IMR-90 (cell line): Measurements from ENCODE around the gene B9D1. TPM values are rescaled to one million over a fixed set of nuclear protein-coding genes. Genes with fewer than 3 reads are reported as not detected.

ENCODE experiments used
- ATAC-seq: fragments of 200-7000 bp; cut with Tn5 transposase; 2 replicates; pipeline ENCODE4 v1.9.1; 2020; ENCODE audit warnings: low read depth, mild to moderate bottlenecking, moderate library complexity
- BruUV-seq: library from RNA; stranded (reverse); fragments of 400-500 nt; replicated peaks from 2 replicates; lab custom pipeline; 2021; lab: Mats Ljungman, UMichigan
- CTCF ChIA-PET: fragments of 300-600 bp; formaldehyde crosslinking; extraction: SDS; loops from one replicate; lab custom pipeline; 2021; ENCODE audit warnings: antibody characterized with exemption; lab: Yijun Ruan, JAX
- POLR2A ChIA-PET: fragments of 300-600 bp; sonication (Branson Sonifier 250); formaldehyde crosslinking; loops from one replicate; lab custom pipeline; 2022; ENCODE audit warnings: antibody characterized with exemption; ENCODE audit not compliant: unreplicated experiment; lab: Charles Lee
- DNase-seq: peaks from one replicate; pipeline ENCODE4 v3.0.0; 2013
- H2AFZ ChIP-seq: replicated peaks from 2 replicates; pipeline ENCODE3; 2013; ENCODE audit warnings: low read length, mild to moderate bottlenecking; ENCODE audit not compliant: poor library complexity
- H2AK5ac ChIP-seq: 2 replicates; pipeline ENCODE4 v1.6.1; 2013; ENCODE audit warnings: low read depth, low read length, inconsistent platforms
- H2AK9ac ChIP-seq: replicated peaks from 2 replicates; pipeline ENCODE3; 2013; ENCODE audit warnings: mild to moderate bottlenecking, low read depth, low read length, moderate library complexity; ENCODE audit not compliant: poor library complexity
- H2BK120ac ChIP-seq: 2 replicates; pipeline ENCODE4 v1.6.1; 2013; ENCODE audit warnings: low read depth, low read length, inconsistent platforms
- H2BK15ac ChIP-seq: 3 replicates; pipeline ENCODE4 v1.6.1; 2013; ENCODE audit warnings: low read depth, low read length, inconsistent platforms
- H2BK20ac ChIP-seq: 2 replicates; pipeline ENCODE4 v1.6.1; 2013; ENCODE audit warnings: low read depth, mild to moderate bottlenecking, inconsistent platforms, low read length, moderate library complexity
- H2BK5ac ChIP-seq: 2 replicates; pipeline ENCODE4 v1.6.1; 2013; ENCODE audit warnings: mild to moderate bottlenecking, low read depth, low read length, inconsistent platforms; ENCODE audit not compliant: poor library complexity, severe bottlenecking
- H3K14ac ChIP-seq: replicated peaks from 2 replicates; pipeline ENCODE4 v1.6.1; 2013; ENCODE audit warnings: low read depth, low read length, inconsistent platforms
- H3K18ac ChIP-seq: 2 replicates; pipeline ENCODE4 v1.6.1; 2013; ENCODE audit warnings: low read depth, low read length, control low read depth
- H3K23ac ChIP-seq: 2 replicates; pipeline ENCODE4 v1.6.1; 2013; ENCODE audit warnings: low read depth, low read length, inconsistent platforms
- H3K27ac ChIP-seq: 2 replicates; pipeline ENCODE4 v1.5.1; 2013; ENCODE audit warnings: mild to moderate bottlenecking, control low read depth, low read length; ENCODE audit not compliant: insufficient read depth
- H3K27me3 ChIP-seq: 2 replicates; pipeline ENCODE4 v1.6.1; 2013; ENCODE audit warnings: low read length; ENCODE audit not compliant: control insufficient read depth, insufficient read depth
- H3K36me3 ChIP-seq: 2 replicates; pipeline ENCODE4 v1.6.1; 2013; ENCODE audit warnings: low read length, mixed read lengths; ENCODE audit not compliant: control insufficient read depth, insufficient read depth
- H3K4ac ChIP-seq: 2 replicates; pipeline ENCODE4 v1.6.1; 2013; ENCODE audit warnings: low read depth, low read length, inconsistent platforms
- H3K4me1 ChIP-seq: 2 replicates; pipeline ENCODE4 v1.6.1; 2013; ENCODE audit warnings: low read length, mixed read lengths; ENCODE audit not compliant: control insufficient read depth, insufficient read depth
- H3K4me2 ChIP-seq: 2 replicates; pipeline ENCODE4 v1.6.1; 2013; ENCODE audit warnings: low read depth, mild to moderate bottlenecking, control low read depth, low read length, moderate library complexity
- H3K4me3 ChIP-seq: 2 replicates; pipeline ENCODE4 v1.5.1; 2013; ENCODE audit warnings: low read depth, mild to moderate bottlenecking, control low read depth, low read length, moderate library complexity; ENCODE audit not compliant: insufficient read depth
- H3K56ac ChIP-seq: 2 replicates; pipeline ENCODE4 v1.6.1; 2013; ENCODE audit warnings: low read length, inconsistent platforms; ENCODE audit not compliant: insufficient read depth; ENCODE audit errors: extremely low read depth
- H3K79me1 ChIP-seq, 2 experiments: 2 replicates each; pipeline ENCODE4 v1.6.1; 2013; ENCODE audit warnings: low read length in 2 of 2, inconsistent platforms in 1 of 2, low read depth in 1 of 2
- H3K9ac ChIP-seq: 2 replicates; pipeline ENCODE4 v1.6.1; 2013; ENCODE audit warnings: low read depth, low read length, control low read depth
- H3K9me1 ChIP-seq: 2 replicates; pipeline ENCODE4 v1.6.1; 2013; ENCODE audit warnings: low read length, inconsistent platforms; ENCODE audit not compliant: insufficient read depth
- H3K9me3 ChIP-seq: 2 replicates; pipeline ENCODE4 v1.6.1; 2013; ENCODE audit warnings: low read length; ENCODE audit not compliant: control insufficient read depth, insufficient read depth
- H4K20me1 ChIP-seq: 2 replicates; pipeline ENCODE4 v1.6.1; 2013; ENCODE audit warnings: low read length, inconsistent platforms; ENCODE audit not compliant: insufficient read depth
- H4K5ac ChIP-seq: 2 replicates; pipeline ENCODE4 v1.6.1; 2013; ENCODE audit warnings: mild to moderate bottlenecking, low read depth, low read length, control low read depth
- H4K8ac ChIP-seq, 2 experiments: 2 replicates each; pipeline ENCODE4 v1.6.1; 2013; ENCODE audit warnings: low read depth in 2 of 2, low read length in 2 of 2, control low read depth in 1 of 2, inconsistent platforms in 1 of 2
- H4K91ac ChIP-seq: 2 replicates; pipeline ENCODE4 v1.6.1; 2013; ENCODE audit warnings: low read depth, low read length, inconsistent platforms; ENCODE audit not compliant: insufficient read depth
- BHLHE40 ChIP-seq: fragments of 150-350 bp; IDR thresholded peaks from 2 replicates; pipeline ENCODE4 v1.6.1; 2016; ENCODE audit warnings: mild to moderate bottlenecking, low read depth, low read length
- ELK1 ChIP-seq: fragments of 150-350 bp; IDR thresholded peaks from 2 replicates; pipeline ENCODE4 v1.6.1; 2016; ENCODE audit warnings: low read depth, mild to moderate bottlenecking, low read length, moderate library complexity, borderline replicate concordance
- MAZ ChIP-seq: IDR thresholded peaks from 2 replicates; pipeline ENCODE4 v1.6.1; 2012; ENCODE audit warnings: low read depth, mild to moderate bottlenecking, low read length, improper control_type of control experiment, moderate library complexity, borderline replicate concordance
- MXI1 ChIP-seq: IDR thresholded peaks from 2 replicates; pipeline ENCODE4 v1.6.1; 2012; ENCODE audit warnings: low read depth, mild to moderate bottlenecking, low read length, moderate library complexity, borderline replicate concordance
- NFE2L2 ChIP-seq: fragments of 150-350 bp; IDR thresholded peaks from 2 replicates; pipeline ENCODE4 v1.6.1; 2016; ENCODE audit warnings: low read depth, mild to moderate bottlenecking, low read length
- RFX5 ChIP-seq: IDR thresholded peaks from 2 replicates; pipeline ENCODE4 v1.8.0; 2012; ENCODE audit warnings: low read depth, mild to moderate bottlenecking, low read length, moderate library complexity
- SMC3 ChIP-seq: fragments of 150-350 bp; IDR thresholded peaks from 2 replicates; pipeline ENCODE4 v1.6.1; 2016; ENCODE audit warnings: low read depth, mild to moderate bottlenecking, antibody characterized with exemption, low read length, moderate library complexity
- WGBS, 2 experiments: methylation state at CpG; one replicate each; pipeline versions ENCODE4 v1.1.5 to v1.1.7; 2013; ENCODE audit warnings: missing lambda C conversion rate in 2 of 2; ENCODE audit not compliant: insufficient read length in 1 of 2; ENCODE audit errors: extremely low coverage in 2 of 2; 5-methylcytosine and 5-hydroxymethylcytosine counted together
- dilution Hi-C: fragments of 300-500 bp; cut with HindIII; formaldehyde crosslinking; loops from one replicate; pipeline ENCODE4 v1.14.3; 2018; ENCODE audit warnings: low sequenced_read_pairs; ENCODE audit not compliant: unreplicated experiment
- in situ Hi-C: fragments of 300-500 bp; cut with MboI; formaldehyde crosslinking; loops from 3 replicates; pipeline ENCODE4 v1.14.3; 2019; ENCODE audit warnings: low sequenced_read_pairs, inconsistent platforms, mixed read lengths
- intact Hi-C: fragments of 100-400 bp; cut with micrococcal nuclease; formaldehyde crosslinking; loops from 2 replicates; pipeline ENCODE4 v1.10.0; 2022
- polyA plus RNA-seq, 3 experiments: library from polyadenylated mRNA; depleted of rRNA; stranded (reverse); fragments of >200 nt; gene quantifications; 2 replicates each; pipeline ENCODE4 v1.2.3, GENCODE V29; 2012; ENCODE audit warnings: low replicate concordance in 1 of 3
- total RNA-seq: library from RNA; depleted of rRNA; stranded (reverse); fragments of >200 nt; gene quantifications from 2 replicates; pipeline ENCODE4 v1.2.3, GENCODE V29; 2012
- TF ChIP-seq, protein P1 (sequence below): fragments of 150-350 bp; IDR thresholded peaks from 2 replicates; pipeline ENCODE4 v1.6.1; 2017; ENCODE audit warnings: mild to moderate bottlenecking, antibody characterized with exemption, low read length, low read depth

B9D1 gene
- total and polyA plus RNA-seq, 2 of the 4 experiments (the other 2 are of a cell fraction): 42.5 to 43.8 TPM

DNA sequence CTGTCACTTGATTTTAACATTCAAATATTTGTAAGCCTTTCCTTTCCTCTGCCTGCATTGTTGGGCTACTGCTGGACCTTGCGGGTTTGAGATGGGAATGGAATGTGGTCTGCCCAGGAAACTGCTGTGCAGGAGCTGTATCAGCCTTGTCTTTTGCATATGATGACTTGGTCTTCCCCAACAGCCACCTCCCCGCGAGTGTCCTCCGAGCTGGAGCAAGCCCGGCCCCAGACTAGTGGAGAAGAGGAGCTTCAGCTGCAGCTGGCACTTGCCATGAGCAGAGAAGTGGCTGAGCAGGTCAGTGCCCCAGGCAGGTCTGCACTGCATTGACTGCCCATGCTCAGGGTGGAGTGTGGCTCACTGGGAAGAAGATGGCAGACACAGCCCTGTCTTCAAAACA lies 52.8 kb downstream of the B9D1 start:
- WGBS, 2 experiments: 80% methylated on average over 2 of the region's 5 CpGs; no CpG with 5 or more reads in 1 of the 2 experiments
- Histone ChIP-seq H3K36me3 (peaks cover 30% of the 10 kb centered on the region), H2BK120ac (no peak overlapping the region), H2BK15ac (no peak overlapping the region), H3K27me3 (no peaks in the 10 kb centered on the region), H3K4me3 (no peak overlapping the region), H2AFZ (no peak overlapping the region), H3K9ac (no peak overlapping the region), H2BK5ac (no peak overlapping the region), H2AK5ac (no peak overlapping the region), H3K18ac (no peak overlapping the region), H3K9me3 (no peaks in the 10 kb centered on the region), H4K91ac (no peak overlapping the region), H3K14ac (0 out of 2 replicates have a peak overlapping the region, but pooled peaks have one; percentile 5), H2BK20ac (no peak overlapping the region), H4K5ac (no peak overlapping the region), H3K23ac (no peak overlapping the region), H3K4me1 (peaks cover 5% of the 10 kb centered on the region), H3K4ac (no peak overlapping the region), H3K9me1 (peaks cover 28% of the 10 kb centered on the region), H3K56ac (no peak overlapping the region), H2AK9ac (no peak overlapping the region), H3K27ac (no peak overlapping the region), H3K79me1 (peaks cover 33 to 70% of the 10 kb centered on the region in 2 experiments), H3K4me2 (no peak overlapping the region), H4K8ac (no peak overlapping the region), H4K20me1 (0 out of 2 replicates have a peak, but pooled peaks cover 9% of the 10 kb centered on the region)
- dilution Hi-C loops (no loop called here), in situ Hi-C loops (no loop called here), intact Hi-C loops (no loop called here)
- BruUV-seq: no TSS peak
- ATAC-seq (no peak), DNase-seq (no peak)
- CTCF ChIA-PET: no interaction called here
- POLR2A ChIA-PET: no interaction called here
- TF ChIP-seq SMC3: no peak
- no peak for TF ChIP-seq ELK1
- TF ChIP-seq MXI1: no peak
- no peak for TF ChIP-seq RFX5
- TF ChIP-seq NFE2L2: no peak
- TF ChIP-seq, protein P1, sequence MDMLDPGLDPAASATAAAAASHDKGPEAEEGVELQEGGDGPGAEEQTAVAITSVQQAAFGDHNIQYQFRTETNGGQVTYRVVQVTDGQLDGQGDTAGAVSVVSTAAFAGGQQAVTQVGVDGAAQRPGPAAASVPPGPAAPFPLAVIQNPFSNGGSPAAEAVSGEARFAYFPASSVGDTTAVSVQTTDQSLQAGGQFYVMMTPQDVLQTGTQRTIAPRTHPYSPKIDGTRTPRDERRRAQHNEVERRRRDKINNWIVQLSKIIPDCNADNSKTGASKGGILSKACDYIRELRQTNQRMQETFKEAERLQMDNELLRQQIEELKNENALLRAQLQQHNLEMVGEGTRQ: no peak
- no peak for TF ChIP-seq BHLHE40
- TF ChIP-seq MAZ: no peak
